Stimulated activated CD4-positive, alpha-beta T cell treated with anti-CD3 and anti-CD28 coated beads, Interleukin-4, amount 100 ng/mL, for 4 hours (primary cell): ENCODE measurements around the gene CTIF.
A peak's percentile ranks its signal among the peaks of the same experiment; 100 is the strongest.
"Not testable (repeated sequence)": the region's sequence is repeated elsewhere in the genome, so short reads cannot be mapped to it uniquely, and the experiment has no call there.

Source experiments
- DNase-seq, 2 experiments: peaks; one replicate each; pipeline ENCODE4 v3.0.0-alpha.2; 2020

The CTIF gene

GRCh38 chr18:48649231-48649630, 110.4 kb downstream of the CTIF start:
- no peak for DNase-seq

DNA sequence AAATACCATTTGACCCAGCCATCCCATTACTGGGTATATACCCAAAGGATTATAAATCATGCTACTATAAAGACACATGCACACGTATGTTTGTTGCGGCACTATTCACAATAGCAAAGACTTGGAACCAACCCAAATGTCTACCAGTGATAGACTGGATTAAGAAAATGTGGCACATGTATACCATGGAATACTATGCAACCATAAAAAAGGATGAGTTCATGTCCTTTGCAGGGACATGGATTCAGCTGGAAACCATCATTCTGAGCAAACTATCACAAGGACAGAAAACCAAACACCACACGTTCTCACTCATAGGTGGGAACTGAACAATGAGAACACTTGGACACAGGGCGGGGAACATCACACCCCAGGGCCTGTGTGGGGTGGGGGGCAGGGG, 115.8 kb downstream of the CTIF start:
- not testable (repeated sequence) for DNase-seq

GRCh38 chr18:48655508-48655907, 116.7 kb downstream of the CTIF start:
- DNase-seq = no peak

DNA sequence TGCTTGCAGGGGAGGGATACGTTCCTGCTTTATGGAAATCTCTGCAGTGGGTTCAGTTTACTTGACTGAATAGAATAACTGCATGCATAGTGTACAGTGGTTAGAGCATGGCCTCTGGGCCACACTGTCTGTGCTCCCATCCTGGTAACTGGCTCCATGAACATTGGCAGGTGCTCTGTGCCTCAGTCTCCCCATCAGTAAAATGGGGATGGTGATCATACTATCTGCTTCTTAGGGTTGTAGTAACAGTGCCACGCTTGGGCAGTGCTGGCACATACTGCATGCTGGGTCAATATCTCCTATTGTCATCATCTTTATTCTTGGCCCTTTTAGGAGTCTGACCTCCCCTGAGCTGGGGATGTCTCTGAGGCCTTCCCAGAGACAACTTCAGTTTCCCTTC, 117.3 kb downstream of the CTIF start:
- no peak for DNase-seq

DNA sequence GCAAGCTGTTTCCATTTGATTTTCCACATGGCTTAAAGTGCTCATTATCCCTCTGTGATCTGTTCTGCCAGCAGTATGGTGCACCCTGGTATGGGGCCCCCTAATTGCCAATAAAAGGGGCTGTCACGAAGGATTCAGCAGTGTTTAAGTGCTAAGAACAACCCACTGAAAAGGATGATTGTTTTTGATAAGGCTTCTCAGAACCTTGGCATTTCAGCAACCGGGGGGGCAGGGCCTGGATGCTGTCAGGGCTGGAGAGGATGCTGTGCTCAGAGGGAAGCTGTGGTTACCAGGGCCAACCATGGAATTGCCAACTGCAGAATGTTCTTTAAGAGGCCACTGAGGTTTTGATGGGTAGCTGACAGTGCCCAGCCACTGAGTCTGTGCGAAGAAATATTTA, 117.8 kb downstream of the CTIF start:
- no peak for DNase-seq

DNA sequence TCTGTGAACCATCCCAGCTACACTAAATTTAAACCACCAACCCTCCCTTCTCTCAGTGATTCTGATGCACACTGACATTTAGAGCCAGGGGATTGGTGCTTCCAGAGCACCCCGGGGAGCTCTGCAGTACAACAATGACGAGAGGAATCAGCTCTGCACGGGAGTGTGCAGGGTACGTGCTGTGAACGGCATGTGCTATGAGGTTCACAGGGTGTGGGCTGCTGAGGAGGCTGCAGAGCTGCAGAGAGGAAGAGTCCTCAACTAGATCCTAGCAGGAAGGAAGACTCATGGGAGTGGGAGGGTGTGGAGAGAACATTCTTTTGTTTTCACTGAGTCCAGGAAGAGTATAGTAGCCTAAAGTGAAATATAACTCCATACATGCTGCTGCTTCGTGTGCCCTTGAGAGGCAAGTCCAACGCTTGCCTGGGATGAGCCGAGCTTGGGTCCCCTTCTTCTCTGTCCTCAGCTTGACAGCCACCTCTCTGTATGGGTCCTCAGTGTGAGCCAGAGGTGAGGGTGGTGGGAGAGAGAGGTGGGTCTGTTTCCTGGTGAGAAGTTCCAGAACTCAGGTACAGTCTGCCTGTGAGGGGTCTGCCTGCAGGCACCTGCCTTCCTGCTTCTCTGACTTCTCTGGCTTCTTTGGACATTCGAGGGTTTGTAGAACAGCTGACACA, 118.8 kb downstream of the CTIF start:
- no peak for DNase-seq

- no peak for DNase-seq
Observed at GRCh38 chr18:48658721-48659120, 119.9 kb downstream of the CTIF start.

GRCh38 chr18:48659188-48660009, 120.6 kb downstream of the CTIF start:
- no peak for DNase-seq

DNA sequence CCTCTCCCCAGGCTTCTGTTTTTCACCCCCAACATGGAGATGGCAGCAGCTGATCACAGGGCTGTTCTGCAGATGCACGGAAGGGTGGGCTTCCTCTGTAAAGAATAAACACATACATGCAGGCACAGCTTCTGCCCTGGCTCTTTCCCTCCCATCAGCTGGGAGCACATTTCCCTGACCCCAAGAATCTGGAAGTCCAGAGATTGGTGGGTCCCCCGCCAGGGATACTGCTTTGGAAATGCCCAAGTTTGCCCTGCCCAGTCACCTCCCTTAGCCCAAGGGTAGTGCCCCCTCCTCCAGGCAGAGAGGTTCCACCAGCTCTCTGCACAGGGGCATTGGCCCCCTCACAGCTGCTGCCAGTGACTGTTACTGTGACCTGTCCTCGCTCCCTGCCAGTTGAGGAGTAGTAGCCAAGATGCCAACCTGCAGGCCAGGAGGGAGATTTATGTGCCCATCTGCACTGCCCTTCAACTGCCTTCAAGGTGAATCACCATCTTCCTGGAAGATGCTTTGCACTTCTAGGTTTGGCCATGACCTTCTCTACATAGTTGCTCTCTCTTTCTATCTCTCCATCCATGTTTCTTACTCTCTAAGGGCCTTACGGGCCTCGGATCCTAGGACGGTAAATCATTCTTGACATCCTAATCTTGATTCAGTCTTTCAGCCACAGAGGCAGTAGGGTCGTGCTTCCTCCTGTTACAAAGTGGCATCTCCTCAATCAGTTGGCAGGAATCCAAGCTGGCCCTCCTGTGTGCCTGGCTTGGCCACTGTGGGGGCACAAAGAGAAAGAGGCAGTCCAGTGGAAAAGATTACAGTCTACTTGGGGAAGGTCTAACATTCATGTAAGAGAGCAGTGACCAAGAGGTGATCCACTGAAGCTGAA, 121.8 kb downstream of the CTIF start:
- no peak for DNase-seq

- no peak for DNase-seq
Observed at GRCh38 chr18:48661421-48661820, 122.6 kb downstream of the CTIF start.

DNA sequence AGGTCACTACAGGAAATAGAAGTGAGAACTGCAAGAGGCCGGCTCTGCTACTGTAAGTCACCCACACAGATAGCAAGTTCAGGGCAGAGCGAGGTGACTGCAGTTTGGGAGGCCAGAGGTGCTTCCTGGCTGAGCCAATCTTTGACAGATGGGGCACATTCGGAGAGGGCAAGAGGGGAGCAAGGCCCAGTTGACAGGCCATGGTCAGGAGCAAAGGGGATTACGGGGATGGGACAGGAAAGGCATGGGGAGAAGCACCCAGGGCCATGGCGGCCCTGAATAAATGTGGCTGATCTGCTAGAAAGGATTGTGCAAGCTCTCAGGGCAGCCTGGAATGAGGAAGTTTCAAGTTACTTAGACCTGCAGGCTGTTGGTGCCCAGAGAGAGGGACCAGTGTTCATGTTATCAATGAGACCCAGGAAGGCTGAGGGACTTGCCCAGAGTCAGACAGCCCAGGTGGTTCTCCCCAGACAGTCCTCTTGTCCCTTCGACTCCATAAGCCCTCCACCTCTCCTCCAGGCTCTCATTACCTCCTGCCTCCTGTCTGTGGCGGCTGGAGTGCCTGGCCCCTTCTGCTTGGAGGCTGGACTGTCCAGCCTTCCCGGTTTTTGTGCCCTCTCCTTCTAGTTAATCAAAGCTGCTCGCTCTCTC, 123.3 kb downstream of the CTIF start:
- no peak for DNase-seq

DNA sequence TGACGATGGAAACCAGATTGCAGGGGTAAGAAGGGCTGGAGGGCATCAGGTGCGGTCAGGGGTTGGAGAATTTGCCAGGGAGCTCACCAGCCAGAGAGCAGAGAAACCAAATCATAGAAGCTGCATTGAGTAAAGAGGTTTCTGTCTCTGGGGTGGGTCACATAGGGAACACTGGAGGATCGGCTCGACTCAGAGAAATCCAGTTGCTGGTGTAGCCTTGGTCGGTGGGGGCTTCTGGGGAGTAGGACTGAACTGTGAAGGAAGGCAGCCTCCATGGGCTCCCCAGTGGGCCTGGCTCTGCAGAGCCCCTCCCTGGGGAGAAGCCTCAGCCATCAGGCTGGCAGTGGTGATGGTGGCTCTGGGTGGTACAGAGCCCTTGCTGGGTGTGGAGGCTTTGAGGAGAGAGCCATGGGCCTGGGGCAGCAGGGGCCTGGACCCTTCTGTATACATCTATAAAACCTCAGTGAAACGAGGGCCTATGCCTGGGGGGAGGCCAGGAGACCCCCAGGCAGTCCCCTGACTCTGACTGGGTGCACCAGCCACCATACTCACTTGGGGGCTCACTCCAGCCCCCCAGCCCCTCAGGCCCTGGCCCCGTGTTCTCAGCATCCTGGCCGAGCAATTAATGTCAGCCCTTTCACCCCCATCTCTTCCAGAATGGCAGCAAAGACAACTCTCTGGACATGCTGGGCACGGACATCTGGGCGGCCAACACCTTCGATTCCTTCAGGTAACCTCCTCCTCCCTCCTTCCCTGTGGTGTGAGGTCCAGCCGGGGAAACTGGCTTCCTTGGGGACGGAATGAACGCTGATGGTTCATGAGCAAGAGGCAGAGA, 124.5 kb downstream of the CTIF start:
- no peak for DNase-seq

DNA sequence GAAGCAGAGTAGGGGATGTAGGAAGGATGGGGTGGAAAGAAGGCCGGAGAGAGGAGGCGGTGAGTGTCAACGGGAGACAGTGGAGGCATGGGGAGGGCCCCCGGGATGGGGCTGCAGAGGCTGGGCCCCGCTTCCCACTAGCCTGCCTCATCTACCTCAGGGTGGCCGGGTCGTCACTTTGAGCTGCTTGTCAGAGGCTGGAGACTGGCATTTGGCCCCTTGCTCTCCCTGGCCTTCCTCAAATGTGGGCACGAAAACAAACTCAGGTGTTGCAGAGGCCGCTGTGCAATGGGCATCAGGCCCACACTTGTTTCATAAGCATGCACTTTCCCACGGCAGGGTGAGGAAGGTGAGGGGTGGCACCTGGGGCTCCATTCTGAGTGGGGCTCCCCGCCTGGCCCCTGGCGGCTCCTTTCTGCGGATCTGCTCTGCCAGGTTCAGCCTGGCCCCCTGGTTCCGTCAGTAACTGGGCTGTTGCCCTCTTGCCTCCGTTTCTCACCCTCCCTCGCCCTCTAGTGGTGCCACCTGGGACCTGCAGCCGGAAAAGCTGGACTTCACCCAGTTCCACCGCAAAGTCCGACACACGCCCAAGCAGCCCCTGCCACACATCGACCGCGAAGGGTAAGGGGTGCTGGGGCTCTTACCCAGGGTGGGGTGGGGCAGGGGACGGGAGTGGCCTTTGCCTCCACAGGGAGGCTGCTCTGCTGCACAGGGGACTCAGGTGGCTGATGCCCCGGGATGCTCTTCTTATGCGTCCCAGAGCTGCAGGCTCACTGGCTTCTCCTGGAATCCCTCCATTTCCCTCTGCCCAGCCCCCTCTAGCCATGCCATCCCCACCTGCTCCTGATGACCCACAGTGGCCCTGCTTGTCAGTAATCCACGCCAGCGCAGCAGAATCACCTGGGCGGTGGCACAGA, 125.4 kb downstream of the CTIF start:
- DNase-seq = peak; percentile 15 to 45

DNA sequence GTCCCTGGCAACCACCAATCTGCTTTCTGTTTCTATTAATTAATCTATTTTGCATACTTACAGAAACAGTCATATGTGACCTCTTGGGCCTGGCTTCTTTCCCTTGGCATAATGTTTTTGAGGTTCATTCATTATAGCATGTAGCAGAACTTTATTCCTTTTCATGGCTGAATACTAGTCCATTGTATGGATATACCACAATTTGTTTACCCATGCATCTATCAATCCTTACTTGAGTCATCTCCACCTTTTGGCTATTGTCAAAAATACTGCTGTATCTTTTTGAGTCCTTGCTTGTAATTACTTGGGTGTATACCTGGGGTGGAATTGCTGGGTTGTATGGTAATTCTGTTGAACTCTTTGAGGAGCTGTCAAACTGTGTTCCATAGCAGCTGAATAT, 126.8 kb downstream of the CTIF start:
- no peak for DNase-seq

GRCh38 chr18:48666613-48667012, 127.8 kb downstream of the CTIF start:
- no peak for DNase-seq

DNA sequence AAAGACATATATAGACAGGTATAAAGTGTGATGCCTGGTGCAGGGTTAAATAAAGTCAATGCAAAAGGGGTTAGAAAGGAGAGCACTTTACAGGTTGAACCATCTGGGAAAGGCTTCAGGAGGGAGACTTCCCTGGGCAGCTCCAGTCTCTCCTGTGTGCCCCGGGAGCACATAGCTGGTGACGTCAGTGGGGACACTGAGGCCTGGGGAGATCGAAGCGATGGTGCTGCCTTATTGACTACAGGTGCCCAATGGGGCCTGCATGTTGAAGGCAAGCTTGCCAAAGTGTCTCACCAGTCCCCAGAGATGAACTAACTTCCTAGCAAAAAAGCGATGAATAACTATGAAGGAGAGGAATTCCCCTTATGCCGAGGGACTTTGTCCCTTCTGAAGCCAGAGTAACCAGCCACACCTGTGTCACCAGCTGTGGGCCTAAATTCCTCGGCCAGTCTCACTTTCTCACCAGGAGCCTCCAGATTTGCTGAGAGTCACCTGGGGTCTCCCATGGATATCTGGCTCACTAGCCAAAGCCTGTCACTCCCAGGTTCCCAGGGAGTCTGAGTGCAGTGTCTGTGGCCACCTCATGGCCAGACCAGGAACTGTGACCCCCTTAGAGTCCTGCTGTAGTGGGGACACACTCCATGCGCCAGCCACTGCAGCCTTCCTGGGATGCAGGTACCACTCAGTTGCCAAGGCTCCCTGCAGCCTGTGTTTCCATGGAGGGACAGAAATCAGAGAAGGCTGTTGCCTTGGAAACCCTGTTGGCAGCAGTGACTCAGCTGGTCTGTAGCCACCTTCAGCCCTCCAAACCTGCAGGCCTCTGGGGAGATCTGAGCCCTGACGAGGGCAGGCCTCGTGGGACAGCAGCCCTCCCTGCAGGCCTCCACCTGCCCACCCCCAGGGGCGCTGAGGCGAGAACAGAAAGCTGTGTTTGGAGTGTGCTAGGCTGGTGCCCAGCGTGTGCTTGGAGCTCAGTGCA, 128.7 kb downstream of the CTIF start:
- DNase-seq = no peak

DNA sequence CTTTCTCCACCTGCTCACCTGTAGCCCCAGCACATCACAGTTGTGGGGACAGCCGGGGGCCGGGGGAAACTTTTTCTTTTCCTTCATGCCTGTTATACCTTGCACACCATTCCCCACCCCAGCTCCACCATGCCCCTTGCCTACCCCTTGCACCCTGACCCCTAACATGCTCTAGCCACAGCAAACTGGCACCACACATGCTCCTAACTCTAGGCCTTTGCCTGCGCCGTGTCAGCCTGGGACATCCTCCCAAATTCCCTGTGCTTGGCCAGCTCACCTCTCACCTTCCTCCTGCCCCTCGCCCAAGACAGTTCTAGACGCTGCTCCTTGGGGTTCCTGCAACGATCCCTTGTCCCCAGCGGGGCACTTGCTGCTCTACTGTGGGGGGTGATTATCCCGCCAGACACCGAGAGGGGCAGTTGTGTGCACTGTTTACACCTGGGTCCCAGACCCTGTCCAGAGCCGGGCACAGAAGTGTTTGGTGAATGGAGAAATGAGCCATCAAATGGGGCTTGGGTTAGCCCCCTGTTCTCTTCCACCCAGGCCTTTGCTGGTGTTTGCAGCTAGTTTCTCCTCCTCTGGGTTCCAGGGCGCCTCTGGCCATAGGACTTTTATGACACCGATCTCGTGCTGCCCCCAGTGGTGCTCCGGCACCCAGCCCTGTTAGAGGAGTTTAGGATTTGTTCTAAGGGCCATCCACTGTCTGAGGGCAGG, 129.8 kb downstream of the CTIF start:
- no peak for DNase-seq

DNA sequence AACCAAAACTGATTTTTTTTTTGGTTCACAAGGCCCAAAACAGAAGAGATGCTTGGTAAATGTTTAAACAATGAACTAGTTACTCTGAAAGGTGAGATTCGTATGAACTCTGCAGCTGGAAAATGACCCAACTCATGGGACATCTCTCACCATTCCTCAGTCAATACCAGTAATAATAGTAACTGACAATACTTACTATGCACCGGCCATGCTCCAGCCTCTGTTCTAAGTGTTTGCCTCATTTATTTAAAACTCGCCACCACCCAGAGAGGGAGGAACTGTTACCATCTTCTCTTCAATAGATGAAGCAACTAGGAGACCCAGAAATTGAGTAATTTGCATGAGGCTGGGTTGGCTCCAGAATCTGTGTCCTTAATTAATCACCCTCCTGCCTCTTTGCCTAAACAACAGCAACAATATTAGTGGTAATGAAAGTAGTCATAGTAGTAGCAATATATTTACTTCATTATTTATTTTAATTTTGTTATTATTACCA, 130.4 kb downstream of the CTIF start:
- DNase-seq = no peak
